Thyroid gland (tissue), 4 donors: Measurements from ENCODE around the gene EIF2S2.

Experiments
- CTCF ChIP-seq, 6 experiments: fragments of 200-600 bp in 3 of 6; fragments of 450-650 bp in 3 of 6; sonication (generic) in 3 of 6; IDR thresholded peaks; one replicate each; pipeline ENCODE4 v1.5.1; 2016 to 2019; ENCODE audit warnings: antibody characterized with exemption in 6 of 6, mild to moderate bottlenecking in 2 of 6, inconsistent platforms in 1 of 6, moderate library complexity in 1 of 6
- POLR2A ChIP-seq, 2 donors: fragments of 450-650 bp; IDR thresholded peaks; one replicate each; pipeline ENCODE4 v1.6.1; 2017; ENCODE audit warnings: antibody characterized with exemption in 2 of 2, mild to moderate bottlenecking in 2 of 2, moderate library complexity in 1 of 2

GRCh38 chr20:34047917-34048316 lies 64.1 kb downstream of the EIF2S2 start:
- TF ChIP-seq CTCF (IDR thresholded peaks at IDR 0.05) (no peak), POLR2A (IDR thresholded peaks at IDR 0.05) (no peak)
